K562 (cell line): ENCODE measurements around the gene PIGC. TPM values are rescaled to one million over a fixed set of nuclear protein-coding genes. Genes with fewer than 3 reads are reported as not detected.

Experiments used
- BCLAF1 ChIP-seq, 2 experiments: fragments of 450-650 bp in 1 of 2; IDR thresholded peaks; 2 replicates each; pipeline ENCODE4 v1.6.1; 2011 to 2017; ENCODE audit warnings: low read depth in 2 of 2, antibody characterized with exemption in 1 of 2, borderline replicate concordance in 1 of 2, low read length in 1 of 2, mild to moderate bottlenecking in 1 of 2, mixed read lengths in 1 of 2; ENCODE audit not compliant: control insufficient read depth in 1 of 2
- BDP1 ChIP-seq: IDR thresholded peaks from 3 replicates; pipeline ENCODE4 v1.6.1; 2011; ENCODE audit not compliant: insufficient read length, insufficient read depth
- CHAMP1 ChIP-seq: fragments of 450-650 bp; IDR thresholded peaks from 2 replicates; pipeline ENCODE4 v1.6.1; 2016; ENCODE audit warnings: mild to moderate bottlenecking
- CREM ChIP-seq: IDR thresholded peaks from 2 replicates; pipeline ENCODE4 v1.6.1; 2014; ENCODE audit warnings: antibody characterized with exemption, low read depth
- FOXP1 ChIP-seq: sonication (generic); formaldehyde crosslinking; IDR thresholded peaks from 2 replicates; pipeline ENCODE4 v1.8.0; 2022; ENCODE audit warnings: mild to moderate bottlenecking, missing genetic modification reagents
- HDAC2 ChIP-seq: fragments of 450-650 bp; IDR thresholded peaks from 2 replicates; pipeline ENCODE4 v1.6.1; 2016; ENCODE audit warnings: mild to moderate bottlenecking
- JUND ChIP-seq, 2 experiments: IDR thresholded peaks; 2 replicates in 1 of 2; 3 replicates in 1 of 2; pipeline ENCODE4 v1.6.1; 2011; ENCODE audit warnings: borderline replicate concordance in 2 of 2, low read depth in 2 of 2, low read length in 2 of 2, improper control_type of control experiment in 1 of 2, missing biosample characterization in 1 of 2, missing genetic modification characterization in 1 of 2, missing genetic modification reagents in 1 of 2
- PCBP1 ChIP-seq: fragments of 200-400 bp; formaldehyde crosslinking; IDR thresholded peaks from 2 replicates; pipeline ENCODE4 v1.6.1; 2018; ENCODE audit warnings: mild to moderate bottlenecking, low read depth, low read length; ENCODE audit not compliant: poor library complexity, severe bottlenecking
- PHTF2 ChIP-seq: fragments of 250-450 bp; sonication (Bioruptor Pico); IDR thresholded peaks from 2 replicates; pipeline ENCODE4 v1.5.0; 2021; ENCODE audit warnings: mild to moderate bottlenecking
- PML ChIP-seq: IDR thresholded peaks from 2 replicates; pipeline ENCODE4 v1.6.1; 2012; ENCODE audit warnings: low read length, inconsistent platforms
- RBBP5 ChIP-seq: fragments of 200-600 bp; sonication (generic); IDR thresholded peaks from 2 replicates; pipeline ENCODE4 v1.6.1; 2012; ENCODE audit warnings: borderline replicate concordance, mild to moderate bottlenecking, low read length, control low read depth, inconsistent platforms; ENCODE audit not compliant: insufficient read depth, poor library complexity, severe bottlenecking
- RREB1 ChIP-seq: fragments of 250-450 bp; sonication (Bioruptor Pico); IDR thresholded peaks from 2 replicates; pipeline ENCODE4 v1.4.0; 2020
- SMARCA4 ChIP-seq: fragments of 450-650 bp; IDR thresholded peaks from 2 replicates; pipeline ENCODE4 v1.6.1; 2016
- ZBTB12 ChIP-seq: fragments of 250-450 bp; sonication (Bioruptor Pico); IDR thresholded peaks from 2 replicates; pipeline ENCODE4 v1.4.0; 2020
- ZNF445 ChIP-seq: fragments of 250-450 bp; sonication (Bioruptor Pico); IDR thresholded peaks from 2 replicates; pipeline ENCODE4 v1.4.0; 2020; ENCODE audit warnings: low read depth, mild to moderate bottlenecking, moderate library complexity
- polyA plus RNA-seq, 8 experiments: library from polyadenylated mRNA; depleted of rRNA in 4 of 8; stranded (reverse) in 5 of 8; unstranded in 3 of 8; fragments of >200 nt; fragmentation: Nextera tagmentation in 2 of 8; fragmentation: Illumina TruSeq in 1 of 8; extraction: Ambion mirVana in 2 of 8; extraction: Trizol in 1 of 8; gene quantifications; 2 replicates each; pipeline versions ENCODE4 v1.2.1 to v1.2.3, GENCODE V29; 2011 to 2014; ENCODE audit warnings: inconsistent platforms in 1 of 8, missing spikeins in 1 of 8
- total RNA-seq, 7 experiments: library from RNA; depleted of rRNA in 6 of 7; stranded (reverse); fragments of >200 nt in 6 of 7; fragmentation: Illumina TruSeq in 2 of 7; extraction: Trizol in 2 of 7; gene quantifications; 2 replicates each; pipeline versions ENCODE4 v1.2.1 to v1.2.3, GENCODE V29; 2011 to 2021; ENCODE audit warnings: low replicate concordance in 1 of 7

Gene PIGC
- total and polyA plus RNA-seq, 9 of the 15 experiments (the other 6 are each of a cell fraction or from before 2014, with no cell fraction given) = 30.5 to 97.9 (median 54.7) TPM

- peak; percentile 84 for TF ChIP-seq CHAMP1
- peak; percentile 84 for TF ChIP-seq RREB1
- TF ChIP-seq PCBP1 = no peak
- TF ChIP-seq JUND (IDR thresholded peaks at IDR 0.05; ENCODE audit: borderline replicate concordance, low read depth, low read length) = no peak
- TF ChIP-seq JUND (tag; IDR thresholded peaks at IDR 0.05; ENCODE audit: borderline replicate concordance, low read depth, low read length) = no peak; the same call in 2 of the 3 replicates
- no peak for TF ChIP-seq BCLAF1 (IDR thresholded peaks at IDR 0.05; ENCODE audit: borderline replicate concordance in 1 of 2, control insufficient read depth in 1 of 2, low read depth in 2 of 2, low read length in 1 of 2)
- peak; percentile 61; the same call in 1 of the 2 replicates for TF ChIP-seq HDAC2
- no peak for TF ChIP-seq BDP1
- no peak for TF ChIP-seq FOXP1
- TF ChIP-seq RBBP5 = peak; percentile 16
- peak; percentile 83 for TF ChIP-seq ZNF445 (CRISPR knock-in tag)
- peak; percentile 78 for TF ChIP-seq CREM
- peak; percentile 56; the same call in 1 of the 2 replicates for TF ChIP-seq ZBTB12 (CRISPR knock-in tag)
- no peak for TF ChIP-seq PHTF2
- TF ChIP-seq SMARCA4 = peak; percentile 90
- TF ChIP-seq PML = peak; percentile 83
Observed at GRCh38 chr1:172456344-172456769, 12.5 kb upstream of the PIGC start (continued).
